Mesothelial cell of epicardium (in vitro differentiated cells): Measurements from ENCODE around the gene DYNC1H1. TPM values are rescaled to one million over a fixed set of nuclear protein-coding genes. Genes with fewer than 3 reads are reported as not detected.

Experiments
- DNase-seq, 2 experiments: peaks; one replicate each; pipeline ENCODE4 v3.0.0; 2021; ENCODE audit warnings: low spot score in 2 of 2; ENCODE audit not compliant: unreplicated experiment in 2 of 2
- H3K27ac Mint-ChIP-seq: 2 replicates; pipeline ENCODE4 v1.8.0; 2021; ENCODE audit warnings: mixed read lengths
- H3K27me3 Mint-ChIP-seq: 2 replicates; pipeline ENCODE4 v1.8.0; 2021; ENCODE audit warnings: low read depth, mixed read lengths
- H3K36me3 Mint-ChIP-seq: 2 replicates; pipeline ENCODE4 v1.8.0; 2021; ENCODE audit warnings: mixed read lengths
- H3K4me1 Mint-ChIP-seq: 2 replicates; pipeline ENCODE4 v1.8.0; 2021; ENCODE audit warnings: mixed read lengths
- H3K4me3 Mint-ChIP-seq: 2 replicates; pipeline ENCODE4 v1.8.0; 2021; ENCODE audit warnings: mild to moderate bottlenecking, moderate library complexity, mixed read lengths
- H3K9me3 Mint-ChIP-seq: 2 replicates; pipeline ENCODE4 v1.8.0; 2021; ENCODE audit warnings: mixed read lengths
- CTCF ChIP-seq: fragments of 200-600 bp; sonication (generic); IDR thresholded peaks from one replicate; pipeline ENCODE4 v1.5.0; 2021; ENCODE audit warnings: antibody characterized with exemption; ENCODE audit not compliant: unreplicated experiment
- total RNA-seq: library from RNA; stranded (reverse); gene quantifications from 3 replicates; pipeline ENCODE4 v1.2.1, GENCODE V29; 2021

The DYNC1H1 gene
- total RNA-seq, 1 donor from 2014 or later = 515 TPM

GRCh38 chr14:102086709-102086971 is 122.3 kb downstream of the DYNC1H1 start:
- Mint-ChIP-seq H3K9me3 (no peaks in the 10 kb centered on the region), H3K27me3 (no peaks in the 10 kb centered on the region), H3K4me1 (peaks cover 56% of the 10 kb centered on the region), H3K27ac (peak overlapping the region; percentile 95), H3K36me3 (peaks cover 32% of the 10 kb centered on the region), H3K4me3 (peak overlapping the region; percentile 79)
- peak in 1 of 2 experiments; percentile 37 for DNase-seq
- no peak for TF ChIP-seq CTCF

GRCh38 chr14:102086972-102087761 is 122.8 kb downstream of the DYNC1H1 start, which contains the start of gene HSP90AA1:
TSS of gene HSP90AA1 (minus strand) at chr14:102087044. CDS start at chr14:102086378, 666 bp downstream.
- peak; percentile 95 to 96 for DNase-seq
- Mint-ChIP-seq H3K27me3 (no peaks in the 10 kb centered on the region), H3K9me3 (no peaks in the 10 kb centered on the region), H3K27ac (peak within 1 kb of the TSS; percentile 98), H3K36me3 (peaks cover 27% of the 10 kb centered on the region), H3K4me1 (peaks cover 53% of the 10 kb centered on the region), H3K4me3 (peak within 1 kb of the TSS; percentile 94)
- no peak for TF ChIP-seq CTCF

- H3K4me3 Mint-ChIP-seq = peak overlapping the region; percentile 64
- no peaks in the 10 kb centered on the region for H3K27me3 Mint-ChIP-seq
These were observed 123.3 kb downstream of the DYNC1H1 start for GRCh38 chr14:102087762-102088011.

GRCh38 chr14:102088012-102088792 is 123.8 kb downstream of the DYNC1H1 start:
- no peak for TF ChIP-seq CTCF
- H3K27ac Mint-ChIP-seq = peak overlapping the region; percentile 95
- H3K36me3 Mint-ChIP-seq = peaks cover 19% of the 10 kb centered on the region
- H3K4me1 Mint-ChIP-seq = peaks cover 48% of the 10 kb centered on the region
- H3K27me3 Mint-ChIP-seq = no peaks in the 10 kb centered on the region
- peak in 1 of 2 experiments; percentile 60 for DNase-seq
- peak overlapping the region; percentile 64 for H3K4me3 Mint-ChIP-seq
- H3K9me3 Mint-ChIP-seq = no peaks in the 10 kb centered on the region

More at GRCh38 chr14:102087762-102088011, 123.3 kb downstream of the DYNC1H1 start:
- H3K9me3 Mint-ChIP-seq = no peaks in the 10 kb centered on the region
- peaks cover 24% of the 10 kb centered on the region for H3K36me3 Mint-ChIP-seq
- no peak for DNase-seq
- H3K4me1 Mint-ChIP-seq = peaks cover 51% of the 10 kb centered on the region
- TF ChIP-seq CTCF = no peak
- peak overlapping the region; percentile 95 for H3K27ac Mint-ChIP-seq

GRCh38 chr14:102089621-102090343 is 125.4 kb downstream of the DYNC1H1 start:
- DNase-seq = no peak
- Mint-ChIP-seq H3K4me3 (peak overlapping the region; percentile 64), H3K9me3 (no peaks in the 10 kb centered on the region), H3K4me1 (peaks cover 40% of the 10 kb centered on the region), H3K27me3 (no peaks in the 10 kb centered on the region), H3K27ac (peak overlapping the region; percentile 89), H3K36me3 (peaks cover 6% of the 10 kb centered on the region)
- TF ChIP-seq CTCF = no peak
